ENCODE data around the gene RAD51B. TPM values are rescaled to one million over a fixed set of nuclear protein-coding genes. Genes with fewer than 3 reads are reported as not detected.

The RAD51B gene
- total RNA-seq, 1 experiment from 2014 or later, result 10.8 TPM

- H3K4me2 ChIP-seq (ENCODE audit: low read length), result no peak overlapping the region
- ATAC-seq (no peak), DNase-seq (no peak)
- intact Hi-C loops (cut with micrococcal nuclease), result no loop called here
- H3K27me3 ChIP-seq (ENCODE audit: low read length), result no peaks in the 10 kb centered on the region
- TF ChIP-seq CTCF (conservative IDR thresholded peaks at IDR 0.05; ENCODE audit: low read depth, low read length) (no peak), EZH2 (IDR thresholded peaks at IDR 0.05; ENCODE audit: low read length, unreplicated experiment) (no peak), EZH2phosphoT487 (IDR thresholded peaks at IDR 0.05; ENCODE audit: borderline replicate concordance, low read length) (no peak)
- ChIA-PET CTCF (no interaction called here), POLR2A (ENCODE audit: unreplicated experiment) (interaction anchor here (0.6 kb wide), 1 partner anchor 105 kb away, joined by 5 read pairs; no protein-coding TSS in a partner anchor)
- H3K4me1 ChIP-seq (ENCODE audit: insufficient read depth, low read length), result peaks cover 51% of the 10 kb centered on the region
- peaks cover 9% of the 10 kb centered on the region for H3F3A ChIP-seq (ENCODE audit: low read length, unreplicated experiment)
- no peaks in the 10 kb centered on the region; the same call in 1 of the 2 replicates for H3K9me3 ChIP-seq (ENCODE audit: low read length)
- H3K79me2 ChIP-seq (ENCODE audit: low read length), result no peaks in the 10 kb centered on the region
- no peaks in the 10 kb centered on the region for H3K9me2 ChIP-seq (replicated peaks; ENCODE audit: low read length)
- H3K4me3 ChIP-seq (ENCODE audit: low read length), result no peak overlapping the region
- H3K36me3 ChIP-seq (ENCODE audit: low read depth, low read length), result 0 out of 2 replicates have a peak, but pooled peaks cover 4% of the 10 kb centered on the region
- H3K9ac ChIP-seq (ENCODE audit: low read length), result no peak overlapping the region
- H2AFZ ChIP-seq (ENCODE audit: low read length), result no peak overlapping the region
- no peak overlapping the region for H3K27ac ChIP-seq (ENCODE audit: low read length)
- H4K20me1 ChIP-seq (ENCODE audit: low read length), result no peaks in the 10 kb centered on the region
- no TSS peak for BruUV-seq (replicated peaks)
These were observed 871.6 kb downstream of the RAD51B start for GRCh38 chr14:68691031-68691791.

GRCh38 chr14:68691792-68692118 is 872.2 kb downstream of the RAD51B start:
- H2AFZ ChIP-seq (ENCODE audit: low read length), result no peak overlapping the region
- no peaks in the 10 kb centered on the region for H4K20me1 ChIP-seq (ENCODE audit: low read length)
- intact Hi-C loops (cut with micrococcal nuclease), result no loop called here
- H3K9ac ChIP-seq (ENCODE audit: low read length), result no peak overlapping the region
- 0 out of 2 replicates have a peak, but pooled peaks cover 2% of the 10 kb centered on the region for H3K36me3 ChIP-seq (ENCODE audit: low read depth, low read length)
- TF ChIP-seq EZH2phosphoT487 (IDR thresholded peaks at IDR 0.05; ENCODE audit: borderline replicate concordance, low read length), result no peak
- ChIA-PET CTCF (no interaction called here), POLR2A (ENCODE audit: unreplicated experiment) (interaction anchor here (0.6 kb wide), 1 partner anchor 104 kb away, joined by 5 read pairs; no protein-coding TSS in a partner anchor)
- H3K4me2 ChIP-seq (ENCODE audit: low read length), result no peak overlapping the region
- no peaks in the 10 kb centered on the region; the same call in 1 of the 2 replicates for H3K9me3 ChIP-seq (ENCODE audit: low read length)
- ATAC-seq, result no peak
- no peaks in the 10 kb centered on the region for H3K27me3 ChIP-seq (ENCODE audit: low read length)
- H3F3A ChIP-seq (ENCODE audit: low read length, unreplicated experiment), result peaks cover 9% of the 10 kb centered on the region
- H3K9me2 ChIP-seq (replicated peaks; ENCODE audit: low read length), result no peaks in the 10 kb centered on the region
- H3K27ac ChIP-seq (ENCODE audit: low read length), result no peak overlapping the region
- no peak for DNase-seq
- H3K79me2 ChIP-seq (ENCODE audit: low read length), result no peaks in the 10 kb centered on the region
- no TSS peak for BruUV-seq (replicated peaks)
- H3K4me1 ChIP-seq (ENCODE audit: insufficient read depth, low read length), result peaks cover 50% of the 10 kb centered on the region
- no peak overlapping the region for H3K4me3 ChIP-seq (ENCODE audit: low read length)

DNA sequence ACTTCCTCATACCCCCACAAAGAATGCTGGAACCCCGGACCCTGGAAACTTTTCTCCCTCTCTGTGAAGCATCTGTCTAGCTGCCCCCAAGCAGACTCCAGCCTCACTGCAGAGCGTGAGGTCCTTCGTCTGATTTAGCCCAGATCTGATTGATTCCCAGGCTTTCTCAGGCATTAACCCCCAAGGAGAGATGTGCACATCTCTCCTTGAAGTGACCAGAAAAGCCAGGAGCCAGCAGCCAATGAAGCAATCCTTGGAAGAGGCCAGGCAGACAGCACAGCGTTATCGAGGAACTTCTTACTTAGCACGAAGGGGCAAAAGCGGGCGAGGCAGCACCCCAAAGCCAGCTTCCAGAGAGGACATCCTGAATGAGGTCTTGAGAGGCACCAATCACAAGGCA is 872.6 kb downstream of the RAD51B start:
- H3K9ac ChIP-seq (ENCODE audit: low read length), result no peak overlapping the region
- no peaks in the 10 kb centered on the region for H3K9me2 ChIP-seq (replicated peaks; ENCODE audit: low read length)
- ChIA-PET POLR2A (ENCODE audit: unreplicated experiment) (no interaction called here), CTCF (no interaction called here)
- no peaks in the 10 kb centered on the region for H3K36me3 ChIP-seq (ENCODE audit: low read depth, low read length)
- H3K4me1 ChIP-seq (ENCODE audit: insufficient read depth, low read length), result peaks cover 48% of the 10 kb centered on the region
- no peaks in the 10 kb centered on the region for H3K9me3 ChIP-seq (ENCODE audit: low read length)
- H3K4me2 ChIP-seq (ENCODE audit: low read length), result no peak overlapping the region
- no TSS peak for BruUV-seq (replicated peaks)
- DNase-seq, result no peak
- H2AFZ ChIP-seq (ENCODE audit: low read length), result no peak overlapping the region
- peaks cover 9% of the 10 kb centered on the region for H3F3A ChIP-seq (ENCODE audit: low read length, unreplicated experiment)
- H4K20me1 ChIP-seq (ENCODE audit: low read length), result no peaks in the 10 kb centered on the region
- no peak for TF ChIP-seq CTCF (conservative IDR thresholded peaks at IDR 0.05; ENCODE audit: low read depth, low read length)
- TF ChIP-seq EZH2 (IDR thresholded peaks at IDR 0.05; ENCODE audit: low read length, unreplicated experiment), result no peak
- no peak for TF ChIP-seq EZH2phosphoT487 (IDR thresholded peaks at IDR 0.05; ENCODE audit: borderline replicate concordance, low read length)
- H3K4me3 ChIP-seq (ENCODE audit: low read length), result no peak overlapping the region
- no peaks in the 10 kb centered on the region for H3K79me2 ChIP-seq (ENCODE audit: low read length)
- intact Hi-C loops (cut with micrococcal nuclease), result no loop called here
- H3K27ac ChIP-seq (ENCODE audit: low read length), result no peak overlapping the region
- no peak for ATAC-seq
- H3K27me3 ChIP-seq (ENCODE audit: low read length), result no peaks in the 10 kb centered on the region

Data from PC-3 (cell line).